AG10803 (cell line): Measurements from ENCODE around the gene COPB1.

Experiments
- DNase-seq: peaks from one replicate; pipeline ENCODE4 v3.0.0; 2010; ENCODE audit warnings: low read depth
- H3K4me3 ChIP-seq: 2 replicates; pipeline ENCODE4 v1.5.1; 2011; ENCODE audit warnings: mild to moderate bottlenecking, low read length, control low read depth
- CTCF ChIP-seq: conservative IDR thresholded peaks from 2 replicates; pipeline ENCODE4 v1.5.1; 2011; ENCODE audit warnings: mild to moderate bottlenecking, low read length, control low read depth, inconsistent platforms

Gene COPB1

GRCh38 chr11:14448240-14448639 lies 51.4 kb downstream of the COPB1 start:
- H3K4me3 ChIP-seq, result no peak overlapping the region
- no peak for DNase-seq
- no peak for TF ChIP-seq CTCF

DNA sequence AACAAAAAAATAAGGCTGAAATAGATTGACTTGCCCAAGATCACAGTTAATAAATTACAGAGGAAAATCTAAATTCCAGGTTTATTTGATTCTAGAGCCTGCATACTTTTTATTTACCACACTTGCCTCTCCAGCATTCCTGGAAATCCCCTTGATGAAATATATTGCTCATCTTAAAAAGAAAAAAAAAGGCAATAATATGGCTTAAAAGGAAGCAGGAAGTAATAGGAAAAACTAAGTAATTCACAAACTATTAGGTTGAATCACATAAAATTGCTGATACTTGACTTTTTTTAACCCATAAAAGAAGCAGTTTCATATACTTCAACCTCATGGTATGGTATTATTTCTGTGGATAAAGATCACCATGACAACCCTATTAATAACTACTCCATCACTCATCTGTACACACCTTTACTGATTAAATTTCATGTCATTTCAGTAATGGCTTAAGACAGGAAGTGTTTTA lies 52.9 kb downstream of the COPB1 start:
- peak; percentile 83 for DNase-seq
- no peak for TF ChIP-seq CTCF
- 0 out of 2 replicates have a peak overlapping the region, but pooled peaks have one; percentile 11 for H3K4me3 ChIP-seq

- peak; percentile 46 for DNase-seq
- peak overlapping the region; percentile 11; the same call in 1 of the 2 replicates for H3K4me3 ChIP-seq
- no peak for TF ChIP-seq CTCF
Observed at GRCh38 chr11:14445542-14446530, 53.8 kb downstream of the COPB1 start.

GRCh38 chr11:14444441-14445189 lies 55.0 kb downstream of the COPB1 start:
- no peak overlapping the region for H3K4me3 ChIP-seq
- TF ChIP-seq CTCF, result no peak
- no peak for DNase-seq

DNA sequence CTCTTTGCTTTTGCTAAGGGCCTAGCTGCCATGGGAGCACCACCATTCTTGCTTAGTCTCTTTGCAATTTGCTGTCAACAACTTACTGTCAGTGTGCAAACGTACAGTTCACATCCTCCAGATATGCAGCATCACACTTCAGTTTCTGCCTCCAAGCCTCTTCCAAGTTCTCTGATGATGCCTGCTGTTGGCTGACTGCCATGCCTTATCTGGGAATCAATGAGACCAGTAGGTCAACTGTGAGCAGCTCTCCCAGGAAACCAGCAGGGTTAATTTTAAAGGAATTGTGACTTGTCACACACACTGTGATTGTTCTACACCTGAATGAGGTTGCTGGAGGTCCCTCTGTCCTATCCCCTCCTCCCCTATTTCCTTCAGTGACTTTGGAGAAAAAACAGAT lies 56.0 kb downstream of the COPB1 start:
- peak; percentile 35 for DNase-seq
- no peak for TF ChIP-seq CTCF
- no peak overlapping the region for H3K4me3 ChIP-seq

- TF ChIP-seq CTCF, result no peak
- H3K4me3 ChIP-seq, result no peak overlapping the region
- DNase-seq, result no peak
Observed at GRCh38 chr11:14435717-14436512, 63.7 kb downstream of the COPB1 start.
